ENCODE data around the gene GRIN2A.

Gene GRIN2A

DNA sequence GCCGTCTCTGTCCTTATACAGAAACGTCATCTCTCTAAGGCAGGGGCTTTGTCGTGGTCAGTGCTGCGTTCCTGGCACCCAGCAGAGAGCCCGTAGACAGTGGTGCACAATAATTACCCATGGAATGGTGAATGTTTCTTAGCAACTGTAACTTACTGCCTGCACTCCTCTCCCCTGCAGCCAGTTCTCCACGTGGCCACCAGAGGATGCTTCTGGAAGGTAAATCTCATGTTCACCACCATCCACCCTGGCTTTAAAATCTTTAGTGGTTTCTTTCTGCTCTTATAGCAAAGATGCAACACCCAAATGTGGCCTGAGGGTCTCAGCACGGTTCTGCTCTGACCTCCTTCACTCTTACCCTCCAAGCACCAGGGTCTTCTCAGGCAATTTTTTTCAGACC is 150.8 kb downstream of the GRIN2A start:
- no peak for DNase-seq (ENCODE audit: low read depth)

GRCh38 chr16:10028644-10029043 is 153.6 kb downstream of the GRIN2A start:
- DNase-seq (ENCODE audit: low read depth): no peak

DNA sequence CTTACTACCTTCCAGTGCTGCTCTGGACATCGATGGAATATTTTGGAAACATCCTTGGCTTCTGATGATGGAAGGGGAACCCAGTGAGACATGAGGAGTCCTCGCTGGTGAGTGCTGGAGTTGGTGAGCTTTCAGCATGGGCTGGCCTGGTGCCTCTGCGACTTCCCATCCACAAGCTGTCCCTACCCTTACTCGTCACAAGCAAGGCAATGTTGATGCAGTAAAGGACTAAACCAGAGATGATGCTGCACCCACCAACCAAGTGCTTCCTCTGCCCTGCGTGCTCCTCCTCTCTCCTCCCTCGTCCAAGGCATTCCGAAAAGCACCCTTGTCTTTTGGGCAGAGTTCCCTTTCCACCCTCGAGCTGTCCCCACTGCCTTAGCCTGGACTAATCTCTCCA is 154.7 kb downstream of the GRIN2A start:
- DNase-seq (ENCODE audit: low read depth): no peak

GRCh38 chr16:10026593-10026992 is 155.6 kb downstream of the GRIN2A start:
- DNase-seq (ENCODE audit: low read depth): no peak

DNA sequence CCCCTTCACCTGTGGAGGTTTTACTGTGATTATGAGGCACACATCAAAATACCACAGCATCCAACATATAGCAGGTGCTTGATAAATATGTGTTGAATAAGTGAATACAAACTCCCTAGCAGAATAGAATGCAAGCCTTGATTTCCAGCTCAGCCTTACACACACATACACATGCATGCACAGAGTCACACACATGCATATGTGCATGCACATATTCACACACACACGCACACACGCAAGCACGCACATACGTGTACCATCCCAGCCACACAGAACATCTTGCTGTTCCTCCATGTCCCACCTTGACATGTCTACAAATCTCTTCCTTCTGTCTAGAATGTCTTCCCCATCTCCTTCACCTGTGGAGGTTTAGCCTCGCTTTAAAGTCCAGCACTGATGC is 160.1 kb downstream of the GRIN2A start:
- DNase-seq (ENCODE audit: low read depth): no peak

DNA sequence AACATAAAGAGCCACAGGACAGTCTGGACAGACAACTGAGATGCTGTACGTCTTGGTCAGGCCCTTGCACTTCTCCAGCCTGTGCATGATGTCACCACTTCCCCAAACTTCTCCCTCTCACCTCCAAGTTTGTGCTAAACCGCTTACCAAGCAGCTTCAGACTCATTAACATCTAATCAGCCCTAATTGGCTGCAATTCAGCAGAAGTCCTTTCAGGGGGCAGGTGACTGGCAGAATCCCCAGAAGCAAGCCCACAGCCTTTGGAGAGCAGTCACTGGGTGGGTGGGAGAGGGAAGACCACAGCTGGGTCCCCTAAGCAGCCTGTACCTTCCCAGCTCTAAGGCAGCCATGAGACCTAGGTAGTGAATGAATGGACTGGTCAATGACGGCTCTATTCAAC is 161.4 kb downstream of the GRIN2A start:
- DNase-seq (ENCODE audit: low read depth): no peak

DNA sequence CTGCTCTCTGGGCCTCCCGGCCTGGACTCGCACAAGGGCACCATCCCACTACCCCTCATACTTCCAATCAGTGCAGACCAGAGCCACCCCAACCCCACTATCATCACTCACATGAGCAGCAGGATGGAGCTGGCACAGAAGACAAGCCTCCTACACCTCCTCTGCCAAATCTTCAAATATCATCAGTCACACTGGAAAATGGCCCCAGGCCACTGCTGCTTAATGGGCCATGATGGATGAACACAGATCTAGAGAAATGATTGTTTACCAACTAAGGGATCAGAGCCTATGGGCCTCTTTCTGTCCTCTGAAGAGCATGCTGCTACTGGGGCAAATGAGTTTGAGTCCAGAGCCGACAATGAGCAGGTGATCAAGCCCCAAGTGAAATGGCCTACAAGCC is 165.5 kb downstream of the GRIN2A start:
- DNase-seq (ENCODE audit: low read depth): no peak

- no peak for DNase-seq (ENCODE audit: low read depth)
Observed at GRCh38 chr16:10015397-10015796, 166.8 kb downstream of the GRIN2A start.

- DNase-seq (ENCODE audit: low read depth): no peak
Observed at GRCh38 chr16:10013774-10014173, 168.5 kb downstream of the GRIN2A start.

DNA sequence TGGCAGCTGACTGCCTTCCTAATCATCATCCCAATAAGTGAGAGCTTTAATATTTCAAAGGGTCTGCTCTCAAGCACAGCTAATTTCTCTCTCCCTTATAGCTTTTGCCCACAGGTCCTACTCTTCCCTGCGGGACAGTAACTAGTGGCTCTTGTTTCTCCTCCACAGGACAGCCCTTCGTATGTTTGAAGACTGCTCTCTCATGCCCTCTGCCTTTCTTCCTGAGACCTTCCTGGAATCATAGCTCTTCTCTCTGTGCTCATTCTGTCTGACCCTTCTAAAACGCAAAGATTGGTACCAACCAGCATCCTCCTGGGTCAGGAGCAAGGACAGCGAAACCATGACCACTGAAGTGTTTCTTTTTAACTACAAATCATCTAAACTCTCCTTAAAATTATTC is 168.9 kb downstream of the GRIN2A start:
- no peak for DNase-seq (ENCODE audit: low read depth)

DNA sequence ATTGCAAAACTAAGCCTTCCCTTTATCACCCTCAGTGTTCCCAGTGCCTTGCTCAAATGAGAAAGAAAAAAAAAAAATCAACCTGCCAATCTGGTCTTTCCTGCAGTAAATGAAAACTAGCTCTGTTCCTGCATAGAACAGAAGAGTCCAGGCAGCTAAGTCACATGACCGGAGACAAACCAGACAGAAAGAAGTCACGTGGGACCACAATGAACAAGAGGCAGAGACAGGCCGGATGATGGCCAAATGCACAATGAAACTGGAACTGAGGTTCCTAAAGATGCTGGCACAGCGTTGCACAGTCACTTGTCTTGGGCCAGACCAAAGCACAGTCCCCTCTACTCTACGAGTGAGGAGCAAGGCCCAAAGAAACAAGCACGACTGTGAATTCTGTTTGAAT is 172.5 kb downstream of the GRIN2A start:
- no peak for DNase-seq (ENCODE audit: low read depth)

- no peak for DNase-seq (ENCODE audit: low read depth)
Observed at GRCh38 chr16:10003486-10003885, 178.7 kb downstream of the GRIN2A start.

DNA sequence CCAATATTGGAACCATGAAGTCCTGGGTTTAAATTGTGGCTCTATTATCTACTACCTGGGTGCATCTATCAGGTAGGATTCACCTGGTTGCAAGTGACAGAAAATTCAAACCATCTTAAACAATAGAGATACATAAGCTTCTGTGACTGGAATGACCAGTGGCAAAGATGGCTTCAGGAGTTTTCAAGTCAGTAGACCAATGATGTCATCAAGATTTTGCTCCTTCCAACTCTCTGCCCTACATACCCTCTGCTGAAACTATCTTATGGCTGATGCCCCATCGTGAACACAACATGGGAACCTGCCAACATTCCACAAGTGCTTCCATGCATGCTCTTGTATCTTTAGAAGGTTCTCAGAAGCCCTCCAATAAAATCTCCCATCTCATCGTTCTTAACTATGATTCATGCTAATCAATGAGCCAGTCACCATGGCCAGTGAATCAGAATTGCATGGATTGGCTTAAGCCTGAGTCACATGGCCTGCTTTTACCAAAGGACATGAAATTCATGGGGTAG is 180.9 kb downstream of the GRIN2A start:
- DNase-seq (ENCODE audit: low read depth): no peak

DNA sequence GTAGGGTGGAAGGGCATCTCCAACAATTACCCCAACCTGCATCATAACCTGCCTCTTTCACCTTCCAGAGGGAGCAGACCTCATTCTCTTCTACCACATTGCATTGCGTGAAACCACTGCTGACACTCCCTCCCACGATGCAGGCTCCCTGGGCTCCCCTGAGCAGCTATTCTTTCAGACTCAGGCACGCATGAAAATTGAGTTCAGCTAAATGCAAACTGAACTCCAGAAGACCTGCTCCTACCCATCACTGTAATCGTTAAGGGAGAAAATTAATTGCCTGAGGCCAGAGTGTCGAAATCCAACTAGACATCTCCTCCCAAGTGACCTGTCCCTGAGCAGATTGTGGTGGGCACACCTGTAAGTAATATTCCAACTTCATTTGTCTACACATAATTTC is 186.0 kb downstream of the GRIN2A start:
- no peak for DNase-seq (ENCODE audit: low read depth)

- no peak for DNase-seq (ENCODE audit: low read depth)
Observed at GRCh38 chr16:9992441-9992840, 189.8 kb downstream of the GRIN2A start.

DNA sequence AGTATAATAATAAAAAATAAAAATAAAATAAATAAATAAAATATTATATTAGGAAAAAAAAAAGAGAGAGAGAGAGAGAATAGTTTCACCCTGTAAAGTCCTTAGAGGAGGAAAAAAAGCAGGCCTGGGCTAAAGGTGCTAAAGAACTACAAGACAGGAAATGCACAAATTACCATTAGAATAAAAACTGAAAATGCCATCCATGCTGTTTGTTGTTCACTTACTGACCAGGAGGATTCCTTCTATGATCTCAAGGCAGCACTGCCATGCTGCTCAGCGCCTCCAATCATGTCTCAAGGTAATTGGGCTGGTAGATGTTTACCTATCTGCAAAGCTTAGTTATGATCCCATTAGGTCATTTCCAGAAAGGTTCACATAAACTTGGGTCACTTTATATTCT is 201.2 kb downstream of the GRIN2A start:
- no peak for DNase-seq (ENCODE audit: low read depth)

DNA sequence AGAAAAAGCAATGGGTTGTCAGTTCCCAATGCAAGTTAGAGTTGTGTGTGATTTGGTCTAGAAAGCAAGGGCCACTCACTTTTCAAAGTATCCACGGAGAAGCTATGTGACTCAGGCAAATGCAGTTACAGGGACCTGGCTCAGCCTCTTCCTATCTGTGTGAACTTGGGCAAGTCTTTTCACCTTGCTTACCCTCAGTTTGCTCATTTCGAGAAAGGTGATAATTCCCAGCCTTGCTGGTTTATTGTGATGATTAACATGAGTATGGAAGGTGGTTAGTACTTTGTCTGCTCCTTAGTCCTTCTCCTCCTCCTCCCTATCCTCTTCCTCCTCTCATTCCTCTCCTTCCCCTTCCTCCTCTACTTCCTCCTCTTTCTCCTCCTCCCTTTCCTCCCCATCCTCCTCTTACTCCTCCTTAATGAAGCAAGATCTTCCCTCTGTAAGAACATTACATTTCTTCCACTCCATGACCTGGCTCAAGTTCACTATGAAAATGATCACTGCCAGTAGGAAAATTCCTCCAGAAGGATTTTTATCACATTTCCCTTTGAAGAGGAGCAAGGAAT is 204.0 kb downstream of the GRIN2A start:
- no peak for DNase-seq (ENCODE audit: low read depth)

DNA sequence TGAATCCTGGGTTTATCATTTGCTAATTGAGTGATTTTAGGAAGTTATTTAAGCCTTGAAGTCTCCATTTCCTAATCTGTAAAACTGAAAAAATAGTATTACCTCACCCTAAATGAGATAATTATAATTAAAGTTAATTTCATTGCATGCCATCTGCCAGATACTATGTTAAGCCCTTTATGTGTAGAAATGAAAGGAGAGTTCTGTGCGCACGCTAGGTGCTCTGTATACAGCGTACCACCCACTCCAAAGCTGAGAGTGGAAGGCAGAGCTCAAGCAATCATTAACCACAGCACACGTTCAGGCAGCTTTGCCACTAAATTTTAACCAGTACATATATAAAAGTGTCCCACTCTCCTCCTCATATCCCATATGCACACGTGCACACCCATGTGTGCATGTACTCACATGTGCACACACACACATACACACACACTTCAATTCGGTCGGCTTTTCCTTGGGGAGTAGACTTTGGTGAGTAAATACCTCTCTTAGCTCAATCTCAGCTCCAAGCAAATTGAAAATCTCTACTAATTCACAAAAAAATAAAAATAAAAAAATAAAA is 204.8 kb downstream of the GRIN2A start:
- no peak for DNase-seq (ENCODE audit: low read depth)

DNA sequence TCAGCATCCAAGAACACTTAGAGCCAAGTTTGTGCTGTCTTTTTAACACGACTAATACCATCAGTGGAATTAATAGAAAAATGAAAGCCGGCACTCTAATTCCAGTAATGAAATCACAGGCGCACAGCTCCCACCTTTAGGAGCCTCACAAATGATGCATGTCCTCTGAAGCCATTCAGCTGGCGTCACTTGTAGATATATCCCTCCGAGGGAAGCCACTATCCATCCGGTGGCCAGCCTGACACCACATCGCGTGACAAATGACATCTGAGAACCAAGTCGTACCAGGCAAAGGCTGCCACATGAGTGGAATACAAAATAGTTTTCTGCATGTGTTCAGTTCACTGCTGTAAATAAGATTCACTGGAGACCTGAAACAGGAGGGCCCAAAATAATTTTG is 205.6 kb downstream of the GRIN2A start:
- DNase-seq (ENCODE audit: low read depth): no peak

GRCh38 chr16:9971907-9972306 is 210.3 kb downstream of the GRIN2A start:
- DNase-seq (ENCODE audit: low read depth): no peak

DNA sequence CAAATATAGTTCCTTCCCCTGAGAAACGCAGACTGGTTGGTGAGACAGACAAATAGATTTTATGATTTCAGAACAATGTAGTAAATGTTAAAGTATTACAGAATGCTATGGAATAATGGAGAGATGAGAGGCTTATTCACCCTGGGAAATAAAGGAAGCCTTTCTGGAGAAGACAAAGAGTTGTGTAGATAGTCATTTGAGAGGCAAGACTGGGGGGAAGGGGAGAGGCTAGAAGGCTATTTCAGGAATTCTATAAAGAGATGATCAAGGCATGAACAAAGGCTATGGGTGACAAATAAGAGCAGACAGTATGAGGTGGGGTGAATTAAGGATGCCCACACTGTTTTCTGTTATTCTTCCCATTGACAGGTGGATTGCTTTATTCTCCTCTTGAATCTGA is 211.4 kb downstream of the GRIN2A start:
- no peak for DNase-seq (ENCODE audit: low read depth)

DNA sequence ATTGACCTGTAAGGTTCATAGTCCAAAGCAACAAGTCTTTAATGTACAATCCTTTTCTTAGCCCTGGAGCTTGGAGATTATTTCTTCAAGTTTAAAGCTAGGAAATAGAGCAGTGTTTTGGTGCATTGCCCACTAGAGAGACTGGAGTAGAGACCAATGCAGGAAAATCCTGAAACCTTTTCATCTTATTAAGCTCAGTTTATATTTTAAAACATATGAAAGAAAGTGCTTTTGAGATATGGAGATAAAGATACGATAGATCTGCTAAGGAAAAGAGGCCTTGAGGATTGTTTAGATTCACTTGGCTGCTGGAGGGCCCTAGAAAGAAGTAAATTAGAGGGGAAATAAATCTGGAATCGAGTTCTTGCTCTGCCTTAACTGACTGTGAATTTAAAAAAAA is 212.0 kb downstream of the GRIN2A start:
- no peak for DNase-seq (ENCODE audit: low read depth)

GRCh38 chr16:9969580-9969979 is 212.6 kb downstream of the GRIN2A start:
- DNase-seq (ENCODE audit: low read depth): no peak

GRCh38 chr16:9966569-9967157 is 215.6 kb downstream of the GRIN2A start:
- no peak for DNase-seq (ENCODE audit: low read depth)

Measured in HS-27A (cell line).